C4-2B (cell line): ENCODE data around the gene RALBP1.

Experiments used
- ZFX ChIP-seq: fragments of 450-650 bp; IDR thresholded peaks from 2 replicates; pipeline ENCODE4 v1.6.1; 2017
- TF ChIP-seq, protein P1 (sequence below): fragments of 450-650 bp; conservative IDR thresholded peaks from 2 replicates; pipeline ENCODE4 v1.5.1; 2017; ENCODE audit warnings: mild to moderate bottlenecking

DNA sequence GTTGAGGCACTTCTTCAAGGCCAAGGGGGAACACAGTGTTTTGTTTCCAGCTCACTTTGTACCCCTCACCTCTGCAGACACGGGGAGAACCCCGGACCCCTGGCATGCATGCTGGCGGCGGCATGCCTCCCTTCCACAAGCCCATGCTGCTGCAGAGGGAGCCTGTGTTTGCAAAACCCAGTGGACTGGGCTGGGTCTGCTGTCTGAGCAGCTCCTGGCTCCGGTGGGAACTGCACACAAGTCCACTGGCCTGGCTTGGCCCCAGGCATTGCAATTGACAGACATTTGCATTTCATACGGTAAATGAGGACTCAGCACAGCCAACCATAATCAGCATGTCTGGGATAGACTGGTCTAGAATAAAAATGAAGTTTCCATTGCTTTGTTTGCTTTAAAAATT, 62.4 kb downstream of the RALBP1 start:
- TF ChIP-seq, protein P1, sequence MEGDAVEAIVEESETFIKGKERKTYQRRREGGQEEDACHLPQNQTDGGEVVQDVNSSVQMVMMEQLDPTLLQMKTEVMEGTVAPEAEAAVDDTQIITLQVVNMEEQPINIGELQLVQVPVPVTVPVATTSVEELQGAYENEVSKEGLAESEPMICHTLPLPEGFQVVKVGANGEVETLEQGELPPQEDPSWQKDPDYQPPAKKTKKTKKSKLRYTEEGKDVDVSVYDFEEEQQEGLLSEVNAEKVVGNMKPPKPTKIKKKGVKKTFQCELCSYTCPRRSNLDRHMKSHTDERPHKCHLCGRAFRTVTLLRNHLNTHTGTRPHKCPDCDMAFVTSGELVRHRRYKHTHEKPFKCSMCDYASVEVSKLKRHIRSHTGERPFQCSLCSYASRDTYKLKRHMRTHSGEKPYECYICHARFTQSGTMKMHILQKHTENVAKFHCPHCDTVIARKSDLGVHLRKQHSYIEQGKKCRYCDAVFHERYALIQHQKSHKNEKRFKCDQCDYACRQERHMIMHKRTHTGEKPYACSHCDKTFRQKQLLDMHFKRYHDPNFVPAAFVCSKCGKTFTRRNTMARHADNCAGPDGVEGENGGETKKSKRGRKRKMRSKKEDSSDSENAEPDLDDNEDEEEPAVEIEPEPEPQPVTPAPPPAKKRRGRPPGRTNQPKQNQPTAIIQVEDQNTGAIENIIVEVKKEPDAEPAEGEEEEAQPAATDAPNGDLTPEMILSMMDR: no peak
- no peak for TF ChIP-seq ZFX
